Liver (tissue), 9 donors: ENCODE measurements around the gene ANXA10. TPM values are rescaled to one million over a fixed set of nuclear protein-coding genes. Genes with fewer than 3 reads are reported as not detected.

ENCODE experiments used
- DNase-seq: peaks from one replicate; pipeline ENCODE4 v3.0.0-alpha.2; 2017; ENCODE audit warnings: low spot score
- H3K27ac ChIP-seq, 2 donors: one replicate each; pipeline ENCODE4 v1.7.0; 2013; ENCODE audit warnings: inconsistent platforms in 2 of 2, low read length in 2 of 2, control low read depth in 1 of 2, low read depth in 1 of 2, mild to moderate bottlenecking in 1 of 2
- H3K27me3 ChIP-seq, 4 donors: one replicate each; pipeline versions ENCODE4 v1.6.1 to v1.7.0; 2013; ENCODE audit warnings: low read length in 3 of 4, inconsistent platforms in 1 of 4, mild to moderate bottlenecking in 1 of 4, moderate library complexity in 1 of 4; ENCODE audit not compliant: control insufficient read depth in 4 of 4, insufficient read depth in 4 of 4
- H3K36me3 ChIP-seq, 4 donors: one replicate each; pipeline versions ENCODE4 v1.6.1 to v1.7.0; 2013; ENCODE audit warnings: low read length in 3 of 4, mild to moderate bottlenecking in 3 of 4, low read depth in 1 of 4, moderate library complexity in 1 of 4; ENCODE audit not compliant: control insufficient read depth in 4 of 4, insufficient read depth in 3 of 4
- H3K4me1 ChIP-seq, 4 donors: one replicate each; pipeline versions ENCODE4 v1.6.1 to v1.7.0; 2013; ENCODE audit warnings: low read length in 3 of 4, mild to moderate bottlenecking in 3 of 4, moderate library complexity in 1 of 4; ENCODE audit not compliant: control insufficient read depth in 4 of 4, insufficient read depth in 4 of 4
- H3K4me3 ChIP-seq, 3 donors: one replicate each; pipeline versions ENCODE4 v1.6.1 to v1.7.0; 2013; ENCODE audit warnings: low read length in 3 of 3, control low read depth in 1 of 3, low read depth in 1 of 3, mild to moderate bottlenecking in 1 of 3
- H3K9ac ChIP-seq, 2 donors: one replicate each; pipeline ENCODE4 v1.7.0; 2013; ENCODE audit warnings: low read length in 2 of 2, mild to moderate bottlenecking in 2 of 2, moderate library complexity in 2 of 2, control low read depth in 1 of 2, low read depth in 1 of 2
- H3K9me3 ChIP-seq, 4 donors: one replicate each; pipeline versions ENCODE4 v1.6.1 to v1.7.0; 2013; ENCODE audit warnings: low read length in 3 of 4; ENCODE audit not compliant: control insufficient read depth in 4 of 4
- ATF3 ChIP-seq: IDR thresholded peaks from 2 replicates; pipeline ENCODE4 v1.6.1; 2016; ENCODE audit warnings: antibody characterized with exemption
- CTCF ChIP-seq: fragments of 150-350 bp; IDR thresholded peaks from 2 replicates; pipeline ENCODE4 v1.5.1; 2017; ENCODE audit warnings: improper control_type of control experiment, low read depth, low read length; ENCODE audit not compliant: missing input control
- FOXA1 ChIP-seq: IDR thresholded peaks from 2 replicates; pipeline ENCODE4 v1.6.1; 2016; ENCODE audit warnings: antibody characterized with exemption
- GABPA ChIP-seq, 2 donors: IDR thresholded peaks in 1 of 2; conservative IDR thresholded peaks in 1 of 2; 2 replicates each; pipeline ENCODE4 v1.6.1; 2016; ENCODE audit warnings: antibody characterized with exemption in 2 of 2, mild to moderate bottlenecking in 1 of 2, moderate library complexity in 1 of 2
- HNF4A ChIP-seq, 2 donors: conservative IDR thresholded peaks; 2 replicates each; pipeline ENCODE4 v1.6.1; 2016; ENCODE audit warnings: antibody characterized with exemption in 2 of 2, mild to moderate bottlenecking in 2 of 2
- HNF4G ChIP-seq: IDR thresholded peaks from 2 replicates; pipeline ENCODE4 v1.6.1; 2016; ENCODE audit warnings: antibody characterized with exemption
- MAX ChIP-seq: IDR thresholded peaks from 2 replicates; pipeline ENCODE4 v1.6.1; 2016; ENCODE audit warnings: antibody characterized with exemption
- NR2F2 ChIP-seq: IDR thresholded peaks from 2 replicates; pipeline ENCODE4 v1.6.1; 2016; ENCODE audit warnings: antibody characterized with exemption
- RAD21 ChIP-seq, 2 donors: IDR thresholded peaks; 2 replicates each; pipeline ENCODE4 v1.6.1; 2016; ENCODE audit warnings: antibody characterized with exemption in 2 of 2, mild to moderate bottlenecking in 2 of 2
- RXRA ChIP-seq, 2 donors: IDR thresholded peaks; 2 replicates each; pipeline ENCODE4 v1.6.1; 2017 to 2018; ENCODE audit warnings: antibody characterized with exemption in 2 of 2, mild to moderate bottlenecking in 1 of 2
- SP1 ChIP-seq: IDR thresholded peaks from 2 replicates; pipeline ENCODE4 v1.6.1; 2018; ENCODE audit warnings: antibody characterized with exemption, mild to moderate bottlenecking
- TAF1 ChIP-seq: conservative IDR thresholded peaks from 2 replicates; pipeline ENCODE4 v1.6.1; 2016; ENCODE audit warnings: antibody characterized with exemption, mild to moderate bottlenecking
- ZBTB33 ChIP-seq: IDR thresholded peaks from 2 replicates; pipeline ENCODE4 v1.6.1; 2016; ENCODE audit warnings: antibody characterized with exemption
- WGBS: extraction: QIAGEN DNeasy Blood & Tissue Kit; methylation state at CpG from one replicate; pipeline ENCODE4 v1.1.7; 2013; 5-methylcytosine and 5-hydroxymethylcytosine counted together
- polyA plus RNA-seq, 2 donors: library from polyadenylated mRNA; stranded (reverse) in 1 of 2; unstranded in 1 of 2; fragments of 200-250 nt in 1 of 2; fragments of >200 nt in 1 of 2; fragmentation: Nextera tagmentation in 1 of 2; extraction: Ambion mirVana in 1 of 2; gene quantifications; one replicate each; pipeline versions ENCODE4 v1.2.1 to v1.2.3, GENCODE V29; 2013 to 2015
- total RNA-seq, 2 donors: library from RNA; depleted of rRNA; stranded (reverse); fragments of >200 nt; gene quantifications; one replicate each; pipeline ENCODE4 v1.2.3, GENCODE V29; 2014
- donor health status: healthy.
- donor health status: healthy.
- donor health status: healthy.
- donor health status: healthy.
- donor health status: healthy.

The ANXA10 gene
- total and polyA plus RNA-seq, 4 donors = 6.3 to 45.4 (median 28.3) TPM

- TF ChIP-seq CTCF (peak; percentile 22), GABPA (IDR thresholded peaks at IDR 0.05 in 1 of 2, conservative IDR thresholded peaks at IDR 0.05 in 1 of 2) (no peak)
Measured at GRCh38 chr4:168183717-168184571, 91.6 kb downstream of the ANXA10 start (continued).

- H3K27ac ChIP-seq = no peak overlapping the region
- TF ChIP-seq ATF3 (no peak), ZBTB33 (no peak), CTCF (no peak), TAF1 (no peak), SP1 (no peak), RXRA (IDR thresholded peaks at IDR 0.05) (no peak), RAD21 (IDR thresholded peaks at IDR 0.05) (no peak), MAX (no peak), HNF4A (conservative IDR thresholded peaks at IDR 0.05) (no peak), FOXA1 (no peak)
- no peaks in the 10 kb centered on the region for H3K27me3 ChIP-seq
- H3K4me1 ChIP-seq = no peaks in the 10 kb centered on the region
- 87% methylated on average over 1 of the region's 1 CpG for WGBS
- H3K36me3 ChIP-seq = peaks cover 3 to 39% (median 30%) of the 10 kb centered on the region in 4 donors
- DNase-seq = no peak
- H3K4me3 ChIP-seq = no peak overlapping the region
- peaks cover 0 to 1% (median 0%) of the 10 kb centered on the region in 4 donors for H3K9me3 ChIP-seq
- no peak overlapping the region for H3K9ac ChIP-seq
Measured at GRCh38 chr4:168188754-168189153, 96.4 kb downstream of the ANXA10 start.

- no peak for DNase-seq
- Histone ChIP-seq H3K4me1 (no peaks in the 10 kb centered on the region), H3K27me3 (no peaks in the 10 kb centered on the region), H3K36me3 (no peaks in the 10 kb centered on the region), H3K9me3 (no peaks in the 10 kb centered on the region), H3K4me3 (no peak overlapping the region), H3K9ac (no peak overlapping the region), H3K27ac (no peak overlapping the region)
- TF ChIP-seq HNF4G = no peak
- no peak for TF ChIP-seq NR2F2
- TF ChIP-seq GABPA (IDR thresholded peaks at IDR 0.05 in 1 of 2, conservative IDR thresholded peaks at IDR 0.05 in 1 of 2) = no peak
- TF ChIP-seq CTCF = no peak
- TF ChIP-seq ATF3 = no peak
Measured at GRCh38 chr4:168197926-168198325, 105.6 kb downstream of the ANXA10 start.
